Mesothelial cell of epicardium (in vitro differentiated cells): ENCODE results near the gene DCAKD. TPM values are rescaled to one million over a fixed set of nuclear protein-coding genes. Genes with fewer than 3 reads are reported as not detected.

Experiments used
- DNase-seq, 2 experiments: peaks; one replicate each; pipeline ENCODE4 v3.0.0; 2021; ENCODE audit warnings: low spot score in 2 of 2; ENCODE audit not compliant: unreplicated experiment in 2 of 2
- H3K27ac Mint-ChIP-seq: 2 replicates; pipeline ENCODE4 v1.8.0; 2021; ENCODE audit warnings: mixed read lengths
- H3K27me3 Mint-ChIP-seq: 2 replicates; pipeline ENCODE4 v1.8.0; 2021; ENCODE audit warnings: low read depth, mixed read lengths
- H3K36me3 Mint-ChIP-seq: 2 replicates; pipeline ENCODE4 v1.8.0; 2021; ENCODE audit warnings: mixed read lengths
- H3K4me1 Mint-ChIP-seq: 2 replicates; pipeline ENCODE4 v1.8.0; 2021; ENCODE audit warnings: mixed read lengths
- H3K4me3 Mint-ChIP-seq: 2 replicates; pipeline ENCODE4 v1.8.0; 2021; ENCODE audit warnings: mild to moderate bottlenecking, moderate library complexity, mixed read lengths
- H3K9me3 Mint-ChIP-seq: 2 replicates; pipeline ENCODE4 v1.8.0; 2021; ENCODE audit warnings: mixed read lengths
- CTCF ChIP-seq: fragments of 200-600 bp; sonication (generic); IDR thresholded peaks from one replicate; pipeline ENCODE4 v1.5.0; 2021; ENCODE audit warnings: antibody characterized with exemption; ENCODE audit not compliant: unreplicated experiment
- total RNA-seq: library from RNA; stranded (reverse); gene quantifications from 3 replicates; pipeline ENCODE4 v1.2.1, GENCODE V29; 2021

DCAKD gene
- 83.2 to 86.0 TPM (median 83.2 TPM) in 3 replicates for total RNA-seq

GRCh38 chr17:45051060-45051719, at the start of gene DCAKD:
DCAKD (minus strand) TSS chr17:45051632; CDS start chr17:45034885, 16,747 bp downstream.
- DNase-seq: peak; percentile 89 to 90
- Mint-ChIP-seq H3K36me3 (peaks cover 3% of the 10 kb centered on the region), H3K9me3 (no peaks in the 10 kb centered on the region), H3K27me3 (no peaks in the 10 kb centered on the region), H3K4me1 (peaks cover 26% of the 10 kb centered on the region), H3K27ac (peak within 1 kb of the TSS; percentile 96), H3K4me3 (peak within 1 kb of the TSS; percentile 81)
- no peak for TF ChIP-seq CTCF

GRCh38 chr17:45098869-45099616, 47.6 kb upstream of the DCAKD start:
- Mint-ChIP-seq H3K27ac (peak overlapping the region; percentile 69), H3K9me3 (no peaks in the 10 kb centered on the region), H3K4me3 (no peak overlapping the region), H3K27me3 (no peaks in the 10 kb centered on the region), H3K36me3 (peaks cover 36% of the 10 kb centered on the region), H3K4me1 (peaks cover 32% of the 10 kb centered on the region)
- TF ChIP-seq CTCF: peak; percentile 78
- DNase-seq: peak; percentile 72 to 87

- peaks cover 28% of the 10 kb centered on the region for H3K4me1 Mint-ChIP-seq
- H3K27ac Mint-ChIP-seq: peak overlapping the region; percentile 69
- no peak for TF ChIP-seq CTCF
- DNase-seq: no peak
- no peaks in the 10 kb centered on the region for H3K27me3 Mint-ChIP-seq
- no peak overlapping the region for H3K4me3 Mint-ChIP-seq
- H3K36me3 Mint-ChIP-seq: peaks cover 39% of the 10 kb centered on the region
- H3K9me3 Mint-ChIP-seq: no peaks in the 10 kb centered on the region
Measured at GRCh38 chr17:45098081-45098868, 46.8 kb upstream of the DCAKD start.

GRCh38 chr17:45096926-45097325, 45.5 kb upstream of the DCAKD start:
- no peak overlapping the region for H3K4me3 Mint-ChIP-seq
- DNase-seq: no peak
- no peak overlapping the region for H3K27ac Mint-ChIP-seq
- no peak for TF ChIP-seq CTCF
- H3K27me3 Mint-ChIP-seq: no peaks in the 10 kb centered on the region
- H3K4me1 Mint-ChIP-seq: peaks cover 14% of the 10 kb centered on the region
- no peaks in the 10 kb centered on the region for H3K9me3 Mint-ChIP-seq
- peaks cover 47% of the 10 kb centered on the region for H3K36me3 Mint-ChIP-seq

- TF ChIP-seq CTCF: no peak
- peaks cover 9% of the 10 kb centered on the region for H3K4me1 Mint-ChIP-seq
- no peaks in the 10 kb centered on the region for H3K27me3 Mint-ChIP-seq
- H3K4me3 Mint-ChIP-seq: no peak overlapping the region
- no peaks in the 10 kb centered on the region for H3K9me3 Mint-ChIP-seq
- H3K36me3 Mint-ChIP-seq: peaks cover 47% of the 10 kb centered on the region
- DNase-seq: no peak
- no peak overlapping the region for H3K27ac Mint-ChIP-seq
Measured at GRCh38 chr17:45096141-45096540, 44.7 kb upstream of the DCAKD start.
